ENCODE results near the gene MBTPS1. TPM values are rescaled to one million over a fixed set of nuclear protein-coding genes. Genes with fewer than 3 reads are reported as not detected.

The MBTPS1 gene
- total RNA-seq, 3 donors from 2014 or later (not counting 1 experiment from before 2014, with no cell fraction given): 85.2 to 124 (median 113) TPM

DNA sequence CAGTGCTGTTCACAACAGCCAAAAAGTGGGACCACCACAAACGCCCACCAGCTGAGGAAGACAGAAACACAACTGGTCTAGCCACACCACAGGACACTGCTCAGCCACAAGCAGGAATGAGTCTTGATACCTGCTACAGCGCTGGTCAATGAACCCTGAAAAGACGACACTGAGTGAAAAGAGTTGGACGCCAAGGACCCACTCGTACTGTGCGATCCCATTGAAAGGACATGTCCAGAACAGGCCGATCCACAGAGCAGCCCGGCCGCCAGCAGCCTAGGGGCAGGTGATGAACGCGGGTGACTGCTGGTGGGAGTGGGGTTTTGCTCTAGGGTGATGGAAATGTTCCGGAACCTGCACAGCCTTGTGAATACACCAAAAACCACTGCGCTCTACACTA lies 63.5 kb downstream of the MBTPS1 start:
- no peaks in the 10 kb centered on the region for H3K4me1 Mint-ChIP-seq
- WGBS (ENCODE audit: insufficient coverage): 88% methylated on average over 13 of the region's 13 CpGs
- no peaks in the 10 kb centered on the region for H3K27me3 Mint-ChIP-seq (ENCODE audit: low read depth in 2 of 2)
- H3K9me3 Mint-ChIP-seq: no peaks in the 10 kb centered on the region
- ATAC-seq: no peak
- H3K36me3 Mint-ChIP-seq: peaks cover 27% of the 10 kb centered on the region
- intact Hi-C loops (cut with micrococcal nuclease): no loop called here
- TF ChIP-seq, protein P1, sequence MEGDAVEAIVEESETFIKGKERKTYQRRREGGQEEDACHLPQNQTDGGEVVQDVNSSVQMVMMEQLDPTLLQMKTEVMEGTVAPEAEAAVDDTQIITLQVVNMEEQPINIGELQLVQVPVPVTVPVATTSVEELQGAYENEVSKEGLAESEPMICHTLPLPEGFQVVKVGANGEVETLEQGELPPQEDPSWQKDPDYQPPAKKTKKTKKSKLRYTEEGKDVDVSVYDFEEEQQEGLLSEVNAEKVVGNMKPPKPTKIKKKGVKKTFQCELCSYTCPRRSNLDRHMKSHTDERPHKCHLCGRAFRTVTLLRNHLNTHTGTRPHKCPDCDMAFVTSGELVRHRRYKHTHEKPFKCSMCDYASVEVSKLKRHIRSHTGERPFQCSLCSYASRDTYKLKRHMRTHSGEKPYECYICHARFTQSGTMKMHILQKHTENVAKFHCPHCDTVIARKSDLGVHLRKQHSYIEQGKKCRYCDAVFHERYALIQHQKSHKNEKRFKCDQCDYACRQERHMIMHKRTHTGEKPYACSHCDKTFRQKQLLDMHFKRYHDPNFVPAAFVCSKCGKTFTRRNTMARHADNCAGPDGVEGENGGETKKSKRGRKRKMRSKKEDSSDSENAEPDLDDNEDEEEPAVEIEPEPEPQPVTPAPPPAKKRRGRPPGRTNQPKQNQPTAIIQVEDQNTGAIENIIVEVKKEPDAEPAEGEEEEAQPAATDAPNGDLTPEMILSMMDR (IDR thresholded peaks at IDR 0.05): no peak
- no peak for DNase-seq
- no peak overlapping the region for H3K4me3 ChIP-seq (ENCODE audit: low read length)
- H3K4me3 Mint-ChIP-seq: no peak overlapping the region
- no peak overlapping the region for H3K27ac Mint-ChIP-seq
- no peaks in the 10 kb centered on the region for H3K9me3 ChIP-seq (ENCODE audit: control insufficient read depth, insufficient read depth, low read length)
- peaks cover 65% of the 10 kb centered on the region for H3K36me3 ChIP-seq (ENCODE audit: control insufficient read depth, insufficient read depth, low read length)
- no peaks in the 10 kb centered on the region for H3K27me3 ChIP-seq (ENCODE audit: control insufficient read depth, insufficient read depth, low read length)
- no peaks in the 10 kb centered on the region for H3K4me1 ChIP-seq (ENCODE audit: control insufficient read depth, insufficient read depth, low read length)
- H3K27ac ChIP-seq (ENCODE audit: low read length): no peak overlapping the region

DNA sequence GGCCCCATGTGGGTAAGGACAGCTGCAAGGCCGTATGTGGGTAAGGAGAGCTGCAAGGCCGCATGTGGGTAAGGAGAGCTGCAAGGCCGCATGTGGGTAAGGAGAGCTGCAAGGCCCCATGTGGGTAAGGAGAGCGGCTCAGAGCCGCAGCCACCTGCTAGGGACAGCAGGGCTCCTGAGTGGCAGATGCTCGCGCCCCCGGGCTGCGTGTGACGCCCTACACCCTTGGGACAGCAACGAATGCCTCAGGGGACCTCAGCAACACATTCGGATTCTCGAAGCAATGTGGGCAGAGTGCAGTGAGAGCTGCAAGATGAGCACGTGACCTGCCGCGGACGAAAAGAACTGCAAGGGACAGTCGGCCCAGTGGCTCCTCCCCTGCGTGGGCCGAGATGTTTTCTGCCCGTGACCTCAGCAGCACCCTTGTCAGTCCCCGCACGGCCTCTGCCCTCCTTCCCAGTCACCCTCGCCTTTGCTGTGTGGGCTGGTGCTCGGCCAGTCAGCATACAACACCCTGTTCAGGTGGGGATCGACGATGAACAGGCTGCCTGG lies 64.6 kb downstream of the MBTPS1 start:
- Histone ChIP-seq H3K9me3 (ENCODE audit: control insufficient read depth, insufficient read depth, low read length) (no peaks in the 10 kb centered on the region), H3K36me3 (ENCODE audit: control insufficient read depth, insufficient read depth, low read length) (peaks cover 54% of the 10 kb centered on the region), H3K27ac (ENCODE audit: low read length) (no peak overlapping the region), H3K4me1 (ENCODE audit: control insufficient read depth, insufficient read depth, low read length) (no peaks in the 10 kb centered on the region), H3K27me3 (ENCODE audit: control insufficient read depth, insufficient read depth, low read length) (no peaks in the 10 kb centered on the region), H3K4me3 (ENCODE audit: low read length) (no peak overlapping the region)
- Mint-ChIP-seq H3K4me3 (no peak overlapping the region), H3K27me3 (ENCODE audit: low read depth in 2 of 2) (no peaks in the 10 kb centered on the region), H3K27ac (no peak overlapping the region), H3K4me1 (no peaks in the 10 kb centered on the region), H3K9me3 (no peaks in the 10 kb centered on the region), H3K36me3 (peaks cover 16% of the 10 kb centered on the region)
- DNase-seq: no peak
- 93% methylated on average over 27 of the region's 27 CpGs for WGBS (ENCODE audit: insufficient coverage)
- no peak for ATAC-seq
- TF ChIP-seq, protein P1 (IDR thresholded peaks at IDR 0.05): no peak
- intact Hi-C loops (cut with micrococcal nuclease): no loop called here

DNA sequence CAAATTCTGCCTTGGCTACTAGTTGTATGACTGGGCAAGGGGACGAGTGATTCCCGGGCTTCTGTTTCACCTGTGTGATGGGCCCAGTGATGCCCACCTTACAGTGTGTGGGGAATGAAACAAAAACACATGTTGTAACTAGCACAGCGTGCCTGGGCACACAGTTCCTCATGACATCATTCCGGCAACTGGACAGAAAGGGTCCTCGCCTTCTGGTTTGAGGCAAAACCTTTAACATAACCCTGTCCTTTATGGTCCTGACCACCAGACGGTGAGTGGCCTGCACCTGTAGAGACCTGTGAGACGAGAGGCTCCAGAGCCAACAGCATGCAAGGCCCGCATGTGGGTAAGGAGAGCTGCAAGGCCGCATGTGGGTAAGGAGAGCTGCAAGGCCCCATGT lies 66.4 kb downstream of the MBTPS1 start:
- peaks cover 16% of the 10 kb centered on the region for H3K36me3 Mint-ChIP-seq
- Histone ChIP-seq H3K27ac (ENCODE audit: low read length) (no peak overlapping the region), H3K4me3 (ENCODE audit: low read length) (no peak overlapping the region), H3K9me3 (ENCODE audit: control insufficient read depth, insufficient read depth, low read length) (no peaks in the 10 kb centered on the region), H3K36me3 (ENCODE audit: control insufficient read depth, insufficient read depth, low read length) (peaks cover 36% of the 10 kb centered on the region), H3K4me1 (ENCODE audit: control insufficient read depth, insufficient read depth, low read length) (no peaks in the 10 kb centered on the region), H3K27me3 (ENCODE audit: control insufficient read depth, insufficient read depth, low read length) (no peaks in the 10 kb centered on the region)
- 97% methylated on average over 9 of the region's 9 CpGs for WGBS (ENCODE audit: insufficient coverage)
- no peak overlapping the region for H3K4me3 Mint-ChIP-seq
- H3K27me3 Mint-ChIP-seq (ENCODE audit: low read depth in 2 of 2): no peaks in the 10 kb centered on the region
- H3K9me3 Mint-ChIP-seq: no peaks in the 10 kb centered on the region
- ATAC-seq: no peak
- no peaks in the 10 kb centered on the region for H3K4me1 Mint-ChIP-seq
- TF ChIP-seq, protein P1 (IDR thresholded peaks at IDR 0.05): no peak
- H3K27ac Mint-ChIP-seq: peak overlapping the region in 1 of 2 donors; percentile 65
- no peak for DNase-seq
- intact Hi-C loops (cut with micrococcal nuclease): no loop called here

Measured in natural killer cell (primary cell).